ENCODE results near the gene SVEP1. TPM values are rescaled to one million over a fixed set of nuclear protein-coding genes. Genes with fewer than 3 reads are reported as not detected.

SVEP1 gene
- total RNA-seq, result 0.22 and 0.39 TPM in 2 replicates

GRCh38 chr9:110579034-110579861 lies at the start of gene SVEP1:
Gene SVEP1 (minus strand): TSS chr9:110579741. CDS start chr9:110579543, 198 bp downstream.

DNA sequence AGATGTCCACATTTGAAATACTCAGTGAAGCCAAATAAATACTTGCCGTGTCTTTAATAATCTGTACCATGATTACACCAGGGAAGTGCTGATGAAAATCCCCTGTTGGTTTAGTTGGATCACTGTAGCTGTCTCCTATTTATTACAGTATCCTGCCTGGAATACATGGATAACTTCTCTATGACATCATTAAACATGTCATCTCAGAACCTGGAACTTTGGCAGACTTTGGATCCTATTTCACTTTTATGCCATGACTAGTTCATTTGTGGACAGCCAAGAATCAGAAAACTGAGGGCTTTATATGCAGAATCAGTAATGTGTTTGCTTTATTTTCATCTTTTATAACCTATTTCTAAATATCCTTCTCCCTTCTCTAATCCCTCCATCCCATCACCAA lies 241.8 kb downstream of the SVEP1 start, which contains the start of gene TXNDC8:
Gene TXNDC8 (minus strand): TSS at position 137 of the 400 bp plus-strand sequence.

Small RNA genes within 50 kb of the gene (small RNA-seq; reads per million reads assigned to genes)
- not detected for gene RNU6-1039P

Other genes with a start within 250 kb of the SVEP1 start
- gene TXNDC8, start 241.9 kb downstream of the SVEP1 start, total RNA-seq, result under 0.01 TPM in 1 of 2 replicates, not detected in the other
- 0.11 and 0.39 TPM in 2 replicates for gene MUSK, start 89.0 kb upstream of the SVEP1 start, total RNA-seq

All from placental epithelial cell (primary cell).